Activated CD8-positive, alpha-beta memory T cell treated with anti-CD3 and anti-CD28 coated beads, Interleukin-2, amount 10 ng/mL, durations not matched to agents 7 days and 5 days (primary cell): ENCODE data around the gene FLNB. TPM values are rescaled to one million over a fixed set of nuclear protein-coding genes. Genes with fewer than 3 reads are reported as not detected.

Experiments used
- ATAC-seq: fragments of 150-1000 bp; cut with Tn5 transposase; one replicate; pipeline ENCODE4 v1.10.0; 2021; ENCODE audit warnings: moderate library complexity
- CTCF ChIA-PET: fragments of 350-600 bp; sonication (Branson Sonifier 250); formaldehyde crosslinking; loops from one replicate; lab custom pipeline; 2021; ENCODE audit warnings: antibody characterized with exemption; lab: Charles Lee
- DNase-seq: peaks from one replicate; pipeline ENCODE4 v3.0.0-alpha.2; 2020
- H3K27ac Mint-ChIP-seq: one replicate; pipeline ENCODE4 v1.8.0; 2021; ENCODE audit warnings: mild to moderate bottlenecking, mixed read lengths
- H3K27me3 Mint-ChIP-seq: one replicate; pipeline ENCODE4 v1.8.0; 2021; ENCODE audit warnings: mixed read lengths
- H3K36me3 Mint-ChIP-seq: one replicate; pipeline ENCODE4 v1.8.0; 2021; ENCODE audit warnings: mild to moderate bottlenecking, mixed read lengths
- H3K4me1 Mint-ChIP-seq: one replicate; pipeline ENCODE4 v1.8.0; 2021; ENCODE audit warnings: mixed read lengths
- H3K4me3 Mint-ChIP-seq: one replicate; pipeline ENCODE4 v1.8.0; 2021; ENCODE audit warnings: mild to moderate bottlenecking, moderate library complexity, mixed read lengths
- H3K9me3 Mint-ChIP-seq: one replicate; pipeline ENCODE4 v1.8.0; 2022; ENCODE audit warnings: low read depth, mixed read lengths
- total RNA-seq, 2 experiments: library from RNA; stranded (reverse); gene quantifications; one replicate each; pipeline ENCODE4 v1.2.3, GENCODE V29; 2021

FLNB gene
- total RNA-seq, 2 experiments from 2014 or later = 9.8 to 13.2 TPM

DNA sequence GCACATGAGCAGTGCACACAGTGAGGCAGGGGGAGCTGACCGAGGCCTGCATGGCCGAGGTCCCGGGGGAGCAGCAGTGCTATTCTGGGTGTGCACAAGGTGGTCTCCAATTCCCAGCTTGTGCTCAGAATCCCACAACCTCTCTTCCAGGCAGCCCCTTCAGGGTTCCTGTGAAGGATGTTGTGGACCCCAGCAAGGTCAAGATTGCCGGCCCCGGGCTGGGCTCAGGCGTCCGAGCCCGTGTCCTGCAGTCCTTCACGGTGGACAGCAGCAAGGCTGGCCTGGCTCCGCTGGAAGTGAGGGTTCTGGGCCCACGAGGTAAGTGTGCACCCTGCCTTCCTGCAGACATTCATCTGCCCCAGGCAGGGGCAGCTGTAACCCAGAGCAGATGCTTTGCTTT is 122.4 kb downstream of the FLNB start:
- DNase-seq = no peak
- Mint-ChIP-seq H3K4me1 (peaks cover 11% of the 10 kb centered on the region), H3K4me3 (no peak overlapping the region), H3K27ac (no peak overlapping the region), H3K36me3 (peaks cover 4% of the 10 kb centered on the region), H3K9me3 (no peaks in the 10 kb centered on the region), H3K27me3 (no peaks in the 10 kb centered on the region)
- CTCF ChIA-PET = no interaction called here
- no peak for ATAC-seq

DNA sequence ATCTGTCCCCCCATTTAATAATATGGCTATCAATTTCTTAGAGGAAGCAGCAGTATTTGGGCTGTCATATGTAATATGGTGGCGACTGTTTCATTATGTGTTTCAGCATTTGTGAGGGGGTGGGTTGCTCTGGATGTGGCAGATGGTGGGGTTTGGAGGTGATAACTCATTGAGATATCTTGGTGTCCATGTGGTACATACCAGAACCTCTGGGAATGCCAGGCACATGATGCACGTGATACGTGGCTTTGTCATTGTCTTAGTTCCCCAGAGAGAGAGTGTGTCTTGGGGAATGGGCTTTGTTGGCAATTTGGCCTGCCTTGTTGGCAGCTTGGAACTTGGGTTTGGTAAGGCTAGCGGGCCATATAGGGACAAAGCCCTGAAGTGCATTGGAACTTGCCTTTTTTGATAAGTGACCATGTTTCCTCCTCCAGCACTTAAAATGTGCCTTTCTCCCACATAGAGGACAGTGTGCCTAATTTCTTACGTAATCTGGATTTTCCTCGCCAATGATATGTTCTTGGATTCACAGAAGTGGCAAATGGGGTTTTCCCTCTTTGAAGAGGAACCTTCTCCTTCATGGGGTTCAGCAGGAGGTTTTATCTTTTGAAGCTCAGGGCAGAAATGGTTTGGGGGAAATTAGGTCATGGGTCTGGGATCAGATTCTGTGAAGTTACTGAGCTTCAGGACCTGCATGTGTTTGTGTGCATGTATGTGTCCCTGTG is 123.0 kb downstream of the FLNB start:
- Mint-ChIP-seq H3K27ac (no peak overlapping the region), H3K4me1 (peaks cover 11% of the 10 kb centered on the region), H3K9me3 (no peaks in the 10 kb centered on the region), H3K4me3 (no peak overlapping the region), H3K36me3 (peaks cover 7% of the 10 kb centered on the region), H3K27me3 (no peaks in the 10 kb centered on the region)
- CTCF ChIA-PET = no interaction called here
- ATAC-seq = no peak
- no peak for DNase-seq

DNA sequence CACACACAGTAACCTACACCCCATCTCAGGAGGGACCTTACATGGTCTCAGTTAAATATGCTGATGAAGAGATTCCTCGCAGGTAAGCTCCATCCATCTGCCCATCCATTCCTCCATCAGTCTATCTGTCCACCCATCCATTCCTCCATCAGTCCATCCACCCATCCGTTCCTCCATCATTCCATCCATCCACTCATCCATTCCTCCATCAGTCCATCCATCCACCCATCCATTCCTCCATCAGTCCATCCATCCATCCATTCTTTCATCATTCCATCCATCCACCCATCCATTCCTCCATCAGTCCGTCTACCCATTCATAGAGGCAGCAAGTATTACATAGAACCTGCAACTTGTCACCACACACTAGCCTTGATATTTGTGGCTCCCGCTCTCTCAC is 124.6 kb downstream of the FLNB start:
- H3K27me3 Mint-ChIP-seq = no peaks in the 10 kb centered on the region
- ATAC-seq = no peak
- H3K36me3 Mint-ChIP-seq = peaks cover 9% of the 10 kb centered on the region
- no peak overlapping the region for H3K4me3 Mint-ChIP-seq
- H3K9me3 Mint-ChIP-seq = no peaks in the 10 kb centered on the region
- no peak overlapping the region for H3K27ac Mint-ChIP-seq
- peaks cover 11% of the 10 kb centered on the region for H3K4me1 Mint-ChIP-seq
- CTCF ChIA-PET = interaction anchor here (0.9 kb wide), 1 partner anchor 125 kb away, joined by 3 read pairs; no protein-coding TSS in a partner anchor
- DNase-seq = no peak

DNA sequence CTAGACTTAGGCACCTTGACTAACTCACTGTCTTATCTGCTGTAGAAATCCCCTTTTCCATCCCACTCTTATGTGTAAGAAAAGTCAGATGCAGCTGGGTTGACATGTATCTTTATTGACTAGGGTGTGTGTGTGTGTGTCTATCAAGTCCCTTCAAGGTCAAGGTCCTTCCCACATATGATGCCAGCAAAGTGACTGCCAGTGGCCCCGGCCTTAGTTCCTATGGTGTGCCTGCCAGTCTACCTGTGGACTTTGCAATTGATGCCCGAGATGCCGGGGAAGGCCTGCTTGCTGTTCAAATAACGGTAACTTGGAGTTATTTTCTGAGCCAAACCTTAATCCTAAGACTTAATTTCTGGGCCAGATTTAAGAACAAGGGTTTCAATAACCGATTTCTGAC is 126.2 kb downstream of the FLNB start:
- CTCF ChIA-PET = interaction anchor here (0.6 kb wide), 1 partner anchor 31 kb away, joined by 3 read pairs; no protein-coding TSS in a partner anchor
- no peaks in the 10 kb centered on the region for H3K27me3 Mint-ChIP-seq
- H3K36me3 Mint-ChIP-seq = peaks cover 7% of the 10 kb centered on the region
- ATAC-seq = no peak
- H3K4me3 Mint-ChIP-seq = no peak overlapping the region
- H3K4me1 Mint-ChIP-seq = peaks cover under 1% of the 10 kb centered on the region
- H3K27ac Mint-ChIP-seq = no peak overlapping the region
- no peak for DNase-seq
- no peaks in the 10 kb centered on the region for H3K9me3 Mint-ChIP-seq

DNA sequence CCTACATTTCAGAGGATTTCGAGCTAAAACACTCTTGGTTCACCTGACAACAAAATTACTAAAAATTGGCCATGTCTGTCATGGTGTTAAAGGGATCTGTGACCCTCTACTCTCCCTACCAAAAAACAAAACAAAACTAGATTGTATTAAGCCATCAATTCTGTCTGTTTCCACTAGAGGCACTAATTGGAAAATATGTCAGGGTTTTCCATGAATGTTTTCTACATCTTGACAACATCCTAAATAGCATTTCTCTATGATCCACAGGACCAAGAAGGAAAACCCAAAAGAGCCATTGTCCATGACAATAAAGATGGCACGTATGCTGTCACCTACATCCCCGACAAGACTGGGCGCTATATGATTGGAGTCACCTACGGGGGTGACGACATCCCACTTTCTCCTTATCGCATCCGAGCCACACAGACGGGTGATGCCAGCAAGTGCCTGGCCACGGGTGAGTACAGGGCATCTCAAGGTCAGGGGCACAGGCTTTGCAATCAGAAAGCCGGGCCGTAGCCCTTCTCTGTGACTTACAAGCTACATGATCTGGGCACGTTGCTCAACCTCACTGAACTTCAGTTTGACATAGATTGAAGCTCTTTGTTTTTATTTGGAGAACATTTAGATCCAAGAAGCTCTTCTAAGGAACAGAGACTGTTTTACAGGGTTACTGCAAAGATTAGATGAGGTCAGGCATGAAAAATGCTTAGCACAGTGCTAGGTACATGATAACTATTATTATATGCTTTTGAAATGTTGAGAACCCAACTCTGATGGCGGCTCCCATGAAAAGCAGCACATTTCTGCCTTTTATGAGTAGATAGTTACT is 127.7 kb downstream of the FLNB start:
- Mint-ChIP-seq H3K4me1 (no peaks in the 10 kb centered on the region), H3K27me3 (no peaks in the 10 kb centered on the region), H3K4me3 (no peak overlapping the region), H3K27ac (no peak overlapping the region), H3K9me3 (no peaks in the 10 kb centered on the region), H3K36me3 (peaks cover 7% of the 10 kb centered on the region)
- DNase-seq (no peak), ATAC-seq (no peak)
- CTCF ChIA-PET = interaction anchor here (1.1 kb wide), 1 partner anchor 17 kb away, joined by 3 read pairs; no protein-coding TSS in a partner anchor

DNA sequence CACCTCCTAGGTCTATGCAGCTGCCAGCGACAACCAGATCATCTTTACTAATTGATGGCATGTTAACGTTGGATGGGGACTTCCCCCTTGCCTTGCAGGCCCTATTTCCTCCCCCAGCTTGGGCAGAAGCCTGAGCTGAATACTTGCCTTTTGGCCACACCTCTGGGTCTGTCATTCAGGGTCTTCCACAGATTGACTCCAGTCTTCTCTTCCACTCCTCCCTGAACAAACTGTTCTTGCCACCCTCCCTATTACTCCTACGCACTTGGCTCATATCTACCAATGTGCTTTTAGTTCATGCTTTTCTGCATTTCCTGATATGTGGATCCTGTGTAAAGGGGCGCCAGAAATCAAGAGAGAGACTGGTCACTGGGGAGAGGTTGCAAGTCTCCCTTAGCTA is 129.1 kb downstream of the FLNB start:
- ATAC-seq (no peak), DNase-seq (no peak)
- Mint-ChIP-seq H3K36me3 (peaks cover 7% of the 10 kb centered on the region), H3K9me3 (no peaks in the 10 kb centered on the region), H3K4me3 (no peak overlapping the region), H3K27ac (no peak overlapping the region), H3K27me3 (no peaks in the 10 kb centered on the region), H3K4me1 (no peaks in the 10 kb centered on the region)
- CTCF ChIA-PET = no interaction called here

DNA sequence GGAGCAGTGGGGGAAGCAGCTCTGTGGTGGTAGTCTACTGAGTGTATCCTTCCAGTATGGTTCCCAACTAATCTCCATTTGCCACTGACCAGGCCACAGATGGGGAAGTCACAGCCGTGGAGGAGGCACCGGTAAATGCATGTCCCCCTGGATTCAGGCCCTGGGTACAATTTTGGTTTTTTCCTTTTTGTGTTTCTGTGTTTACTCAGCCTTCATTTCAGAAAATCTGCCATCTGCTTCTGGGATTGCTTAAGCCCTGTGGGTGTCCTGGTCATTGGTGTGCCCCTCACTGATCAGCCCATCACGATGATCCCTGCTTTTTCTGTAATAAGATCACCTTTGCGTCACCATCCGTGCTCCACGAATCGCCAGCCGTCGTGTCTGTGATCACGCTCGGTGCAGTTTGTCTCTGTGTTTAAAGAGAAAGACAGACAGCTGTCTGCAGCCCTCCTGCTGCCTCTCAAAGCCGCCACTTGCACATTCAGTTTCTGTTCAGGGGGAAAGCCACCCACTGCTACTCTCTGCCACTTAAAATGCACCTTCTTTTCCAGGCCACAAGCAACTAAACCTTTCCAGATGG is 133.6 kb downstream of the FLNB start:
- H3K9me3 Mint-ChIP-seq = no peaks in the 10 kb centered on the region
- H3K4me3 Mint-ChIP-seq = no peak overlapping the region
- ATAC-seq (no peak), DNase-seq (no peak)
- peaks cover 2% of the 10 kb centered on the region for H3K36me3 Mint-ChIP-seq
- CTCF ChIA-PET = no interaction called here
- no peaks in the 10 kb centered on the region for H3K27me3 Mint-ChIP-seq
- H3K4me1 Mint-ChIP-seq = no peaks in the 10 kb centered on the region
- H3K27ac Mint-ChIP-seq = no peak overlapping the region

DNA sequence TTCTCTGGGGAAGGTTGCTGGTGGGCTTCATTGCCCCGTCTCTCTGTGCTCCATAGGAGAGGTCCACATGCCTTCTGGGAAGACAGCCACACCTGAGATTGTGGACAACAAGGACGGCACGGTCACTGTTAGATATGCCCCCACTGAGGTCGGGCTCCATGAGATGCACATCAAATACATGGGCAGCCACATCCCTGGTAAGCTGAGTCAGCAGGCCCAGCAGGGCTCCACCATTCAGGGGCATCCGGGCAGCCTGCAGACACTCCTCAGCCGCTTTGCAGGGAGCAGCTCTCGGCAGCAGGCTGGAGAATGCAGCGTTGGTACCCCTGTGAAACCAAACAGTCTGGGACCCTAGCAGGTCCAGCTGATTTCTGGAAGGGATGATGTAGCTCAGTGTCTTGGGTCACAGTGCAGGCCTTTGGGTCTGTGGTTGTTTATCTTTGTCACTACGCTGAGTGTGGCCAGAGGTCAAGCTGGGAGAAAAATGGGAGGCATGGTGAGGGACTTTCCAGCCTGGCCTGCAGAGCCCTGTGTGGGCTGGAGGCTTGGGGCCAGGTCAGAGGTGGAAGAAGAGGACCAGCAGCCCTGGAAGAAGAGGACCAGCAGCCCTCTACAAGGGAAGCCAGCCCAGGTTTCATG is 135.3 kb downstream of the FLNB start:
- H3K36me3 Mint-ChIP-seq = no peaks in the 10 kb centered on the region
- H3K4me1 Mint-ChIP-seq = no peaks in the 10 kb centered on the region
- no peaks in the 10 kb centered on the region for H3K27me3 Mint-ChIP-seq
- H3K9me3 Mint-ChIP-seq = no peaks in the 10 kb centered on the region
- no peak for ATAC-seq
- no peak for DNase-seq
- H3K27ac Mint-ChIP-seq = no peak overlapping the region
- no peak overlapping the region for H3K4me3 Mint-ChIP-seq
- CTCF ChIA-PET = no interaction called here

DNA sequence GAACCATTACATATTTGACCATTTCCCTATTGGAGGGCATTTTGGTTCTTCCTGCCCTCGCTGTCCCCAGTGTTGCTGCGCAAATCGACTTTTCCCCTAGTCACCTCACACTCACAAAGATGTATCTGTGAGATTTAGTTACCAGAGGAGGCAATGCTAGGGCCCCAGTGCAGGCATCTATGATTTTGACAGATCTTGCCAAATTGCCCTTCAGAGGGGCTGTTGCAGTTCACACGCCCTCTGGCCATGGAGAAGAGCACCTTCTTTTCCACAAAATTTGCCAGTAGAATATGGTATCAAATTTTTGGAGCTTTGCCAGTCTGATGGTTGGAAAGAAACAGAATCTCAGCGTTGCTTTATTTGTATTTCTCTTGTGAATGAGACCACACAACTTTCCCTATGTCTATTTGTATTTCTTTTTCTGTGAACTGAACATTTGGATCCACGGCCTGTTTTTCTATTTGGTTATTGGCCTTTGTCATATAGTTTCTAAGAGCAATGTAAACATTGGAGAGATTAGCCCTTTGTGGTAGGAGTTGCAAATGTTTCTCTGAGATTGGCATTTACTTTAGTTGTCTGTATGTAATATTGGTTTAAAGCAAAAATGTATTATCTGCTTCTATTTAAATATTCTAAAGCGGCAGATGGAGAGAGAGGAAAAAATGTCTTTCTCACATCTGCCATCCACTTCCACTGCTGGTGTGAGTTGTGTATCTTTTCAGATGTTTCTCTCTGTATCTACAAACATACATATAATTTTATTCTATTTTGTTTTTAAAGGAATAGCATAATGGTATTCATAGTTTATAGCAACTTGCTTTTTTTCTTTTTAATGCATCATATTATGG is 136.5 kb downstream of the FLNB start:
- Mint-ChIP-seq H3K4me1 (no peaks in the 10 kb centered on the region), H3K27me3 (no peaks in the 10 kb centered on the region), H3K27ac (no peak overlapping the region), H3K4me3 (no peak overlapping the region), H3K9me3 (no peaks in the 10 kb centered on the region), H3K36me3 (no peaks in the 10 kb centered on the region)
- CTCF ChIA-PET = no interaction called here
- DNase-seq = no peak
- no peak for ATAC-seq

DNA sequence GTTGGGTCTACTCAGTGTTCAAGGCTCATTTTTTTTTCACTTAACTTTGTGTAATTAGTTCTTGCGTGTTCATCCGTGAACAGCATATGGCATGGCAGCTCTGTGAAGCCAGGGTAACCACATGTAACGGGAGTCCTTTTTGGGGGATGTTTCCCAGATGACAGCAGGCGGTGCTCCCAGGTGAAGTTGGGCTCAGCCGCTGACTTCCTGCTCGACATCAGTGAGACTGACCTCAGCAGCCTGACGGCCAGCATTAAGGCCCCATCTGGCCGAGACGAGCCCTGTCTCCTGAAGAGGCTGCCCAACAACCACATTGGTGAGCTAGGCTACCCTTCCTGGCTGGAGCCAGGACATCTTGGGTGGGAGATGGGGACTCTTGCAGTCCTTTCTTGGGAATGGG is 139.8 kb downstream of the FLNB start:
- H3K9me3 Mint-ChIP-seq = no peaks in the 10 kb centered on the region
- H3K27me3 Mint-ChIP-seq = no peaks in the 10 kb centered on the region
- no peak for DNase-seq
- ATAC-seq = no peak
- no peaks in the 10 kb centered on the region for H3K36me3 Mint-ChIP-seq
- H3K4me3 Mint-ChIP-seq = no peak overlapping the region
- peaks cover 2% of the 10 kb centered on the region for H3K4me1 Mint-ChIP-seq
- CTCF ChIA-PET = no interaction called here
- H3K27ac Mint-ChIP-seq = no peak overlapping the region

DNA sequence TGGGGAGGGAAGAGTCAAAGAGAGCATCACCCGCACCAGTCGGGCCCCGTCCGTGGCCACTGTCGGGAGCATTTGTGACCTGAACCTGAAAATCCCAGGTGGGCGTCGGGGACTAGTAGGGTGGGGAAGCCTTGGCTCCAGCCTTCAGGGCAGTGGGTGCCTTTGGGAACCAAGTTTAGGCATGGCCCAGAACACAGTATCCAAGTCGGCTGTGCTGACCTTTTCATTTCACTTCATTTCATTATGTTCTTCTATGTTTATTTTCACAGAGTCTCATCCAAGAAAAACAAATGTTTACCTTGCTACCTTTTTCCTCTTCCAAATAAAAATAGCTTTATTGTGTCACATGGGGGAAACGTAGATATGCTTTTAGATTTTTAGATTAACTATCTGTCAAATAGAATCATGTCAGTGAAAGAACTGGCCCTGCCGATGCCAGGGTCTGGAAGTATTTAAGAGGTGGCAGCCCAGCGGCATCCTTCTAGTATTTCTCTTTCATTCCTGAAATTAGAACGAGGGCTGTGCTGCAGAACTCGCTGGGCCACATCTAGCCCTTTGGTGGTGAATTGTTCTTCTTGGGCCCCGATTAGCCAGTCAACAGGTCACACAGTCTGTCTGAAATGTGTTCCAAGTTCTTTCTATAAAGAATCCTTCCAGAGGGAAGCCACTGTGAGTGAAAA is 142.0 kb downstream of the FLNB start:
- H3K9me3 Mint-ChIP-seq = no peaks in the 10 kb centered on the region
- no peak for DNase-seq
- CTCF ChIA-PET = no interaction called here
- no peak overlapping the region for H3K27ac Mint-ChIP-seq
- H3K4me1 Mint-ChIP-seq = peaks cover 2% of the 10 kb centered on the region
- no peak for ATAC-seq
- H3K36me3 Mint-ChIP-seq = no peaks in the 10 kb centered on the region
- no peak overlapping the region for H3K4me3 Mint-ChIP-seq
- H3K27me3 Mint-ChIP-seq = no peaks in the 10 kb centered on the region

DNA sequence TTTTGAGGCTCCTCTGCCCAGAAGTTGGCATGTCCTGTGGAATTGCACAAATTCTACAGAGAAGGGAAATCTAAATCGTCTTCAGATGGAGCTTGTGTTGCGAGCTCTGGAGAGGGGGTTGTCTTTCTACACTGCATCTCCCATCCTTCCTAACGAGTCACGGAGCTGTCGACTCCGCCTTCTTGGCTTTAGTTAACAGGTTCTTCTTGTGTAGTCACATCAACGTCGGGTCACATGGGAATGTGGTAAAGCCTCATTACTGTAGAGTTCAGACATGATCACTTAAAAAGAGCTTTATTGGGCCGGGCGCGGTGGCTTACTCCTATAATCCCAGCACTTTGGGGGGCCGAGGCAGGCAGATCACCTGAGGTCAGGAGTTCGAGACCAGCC is 142.6 kb downstream of the FLNB start:
- CTCF ChIA-PET = no interaction called here
- H3K27me3 Mint-ChIP-seq = no peaks in the 10 kb centered on the region
- H3K4me3 Mint-ChIP-seq = no peak overlapping the region
- no peak for DNase-seq
- no peak overlapping the region for H3K27ac Mint-ChIP-seq
- H3K4me1 Mint-ChIP-seq = peaks cover 2% of the 10 kb centered on the region
- ATAC-seq = no peak
- no peaks in the 10 kb centered on the region for H3K9me3 Mint-ChIP-seq
- H3K36me3 Mint-ChIP-seq = no peaks in the 10 kb centered on the region
